Measurements from ENCODE around the gene SMIM44. TPM values are rescaled to one million over a fixed set of nuclear protein-coding genes. Genes with fewer than 3 reads are reported as not detected.
"Not testable (repeated sequence)": the region's sequence is repeated elsewhere in the genome, so short reads cannot be mapped to it uniquely, and the experiment has no call there.

Gene SMIM44
- total RNA-seq, 1 experiment from 2014 or later: not detected

DNA sequence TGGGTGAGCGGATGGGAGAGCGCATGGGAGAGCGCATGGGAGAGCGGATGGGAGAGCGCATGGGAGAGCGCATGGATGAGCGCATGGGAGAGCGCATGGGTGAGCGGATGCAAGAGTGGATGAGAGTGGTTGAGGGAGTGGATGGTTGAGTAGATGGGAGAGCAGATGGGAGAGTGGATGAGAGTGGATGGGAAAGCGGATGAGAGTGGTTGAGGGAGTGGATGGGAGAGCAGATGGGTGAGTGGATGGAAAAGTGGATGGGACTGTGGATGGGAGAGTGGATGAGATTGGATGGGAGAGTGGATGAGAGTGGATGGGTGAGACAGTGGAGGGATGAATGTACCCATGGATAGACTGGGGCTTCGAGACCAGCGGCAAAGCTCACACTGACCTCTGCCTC lies 47.1 kb upstream of the SMIM44 start:
- WGBS (ENCODE audit: extremely low coverage, insufficient read length, low lambda C conversion rate): no CpG with 5 or more reads among the region's 12 CpGs
- Histone ChIP-seq H3T11ph (ENCODE audit: low read length) (no peak overlapping the region), H4K8ac (replicated peaks; ENCODE audit: insufficient read length, low read depth, low read length) (no peak overlapping the region), H3K9ac (ENCODE audit: extremely low read depth, insufficient read length, low read length) (no peak overlapping the region), H2AFZ (ENCODE audit: low read length) (no peak overlapping the region), H2BK20ac (ENCODE audit: low read depth, low read length, poor library complexity, severe bottlenecking) (no peak overlapping the region), H3K79me1 (ENCODE audit: insufficient read depth, low read depth, low read length, poor library complexity, severe bottlenecking) (no peaks in the 10 kb centered on the region), H4K20me1 (ENCODE audit: control insufficient read depth, insufficient read depth, insufficient read length) (no peaks in the 10 kb centered on the region), H2AK5ac (ENCODE audit: insufficient read length, low read length) (no peak overlapping the region), H3K4me2 (ENCODE audit: insufficient read depth, insufficient read length, low read length) (no peak overlapping the region), H4K91ac (ENCODE audit: insufficient read length, low read depth, low read length) (no peak overlapping the region), H3K4me1 (ENCODE audit: insufficient read depth, low read length) (no peaks in the 10 kb centered on the region), H3K9me3 (ENCODE audit: control insufficient read depth, low read depth, low read length) (no peaks in the 10 kb centered on the region), H2BK12ac (ENCODE audit: insufficient read length, low read depth, low read length) (no peak overlapping the region), H3K23ac (ENCODE audit: insufficient read length, low read depth, low read length) (no peak overlapping the region), H2BK15ac (ENCODE audit: low read depth, low read length) (no peak overlapping the region), H2BK5ac (ENCODE audit: insufficient read length, low read length) (no peak overlapping the region), H2BK120ac (ENCODE audit: low read depth, low read length, poor library complexity, severe bottlenecking) (no peak overlapping the region), H3K56ac (ENCODE audit: insufficient read length, low read depth, low read length) (no peak overlapping the region), H4K5ac (ENCODE audit: insufficient read length, low read depth, low read length) (no peak overlapping the region), H3K27me3 (ENCODE audit: insufficient read depth, low read length) (no peaks in the 10 kb centered on the region), H3K27ac (ENCODE audit: insufficient read length, low read depth, low read length) (no peak overlapping the region), H3K23me2 (ENCODE audit: insufficient read length, low read depth, low read length, poor library complexity, severe bottlenecking) (no peaks in the 10 kb centered on the region), H3K14ac (ENCODE audit: insufficient read depth, low read length) (no peak overlapping the region), H3K4ac (ENCODE audit: low read depth, low read length) (no peak overlapping the region), H3K79me2 (ENCODE audit: insufficient read depth, low read length) (no peaks in the 10 kb centered on the region), H3K18ac (ENCODE audit: insufficient read length, low read depth, low read length) (no peak overlapping the region)
- no peak for DNase-seq
- H3K27ac Mint-ChIP-seq: no peak overlapping the region
- no peaks in the 10 kb centered on the region for H3K9me3 Mint-ChIP-seq
- H3K27me3 Mint-ChIP-seq (ENCODE audit: low read depth): no peaks in the 10 kb centered on the region
- TF ChIP-seq, protein P1, sequence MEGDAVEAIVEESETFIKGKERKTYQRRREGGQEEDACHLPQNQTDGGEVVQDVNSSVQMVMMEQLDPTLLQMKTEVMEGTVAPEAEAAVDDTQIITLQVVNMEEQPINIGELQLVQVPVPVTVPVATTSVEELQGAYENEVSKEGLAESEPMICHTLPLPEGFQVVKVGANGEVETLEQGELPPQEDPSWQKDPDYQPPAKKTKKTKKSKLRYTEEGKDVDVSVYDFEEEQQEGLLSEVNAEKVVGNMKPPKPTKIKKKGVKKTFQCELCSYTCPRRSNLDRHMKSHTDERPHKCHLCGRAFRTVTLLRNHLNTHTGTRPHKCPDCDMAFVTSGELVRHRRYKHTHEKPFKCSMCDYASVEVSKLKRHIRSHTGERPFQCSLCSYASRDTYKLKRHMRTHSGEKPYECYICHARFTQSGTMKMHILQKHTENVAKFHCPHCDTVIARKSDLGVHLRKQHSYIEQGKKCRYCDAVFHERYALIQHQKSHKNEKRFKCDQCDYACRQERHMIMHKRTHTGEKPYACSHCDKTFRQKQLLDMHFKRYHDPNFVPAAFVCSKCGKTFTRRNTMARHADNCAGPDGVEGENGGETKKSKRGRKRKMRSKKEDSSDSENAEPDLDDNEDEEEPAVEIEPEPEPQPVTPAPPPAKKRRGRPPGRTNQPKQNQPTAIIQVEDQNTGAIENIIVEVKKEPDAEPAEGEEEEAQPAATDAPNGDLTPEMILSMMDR (conservative IDR thresholded peaks at IDR 0.05): no peak
- H3K4me3 Mint-ChIP-seq: no peak overlapping the region
- peaks cover 17 to 42% (median 40%) of the 10 kb centered on the region in 3 experiments; a peak in 6 of 7 replicates for H3K36me3 Mint-ChIP-seq (ENCODE audit: insufficient read depth in 1 of 3, low read depth in 3 of 3)
- H3K4me1 Mint-ChIP-seq: no peaks in the 10 kb centered on the region

DNA sequence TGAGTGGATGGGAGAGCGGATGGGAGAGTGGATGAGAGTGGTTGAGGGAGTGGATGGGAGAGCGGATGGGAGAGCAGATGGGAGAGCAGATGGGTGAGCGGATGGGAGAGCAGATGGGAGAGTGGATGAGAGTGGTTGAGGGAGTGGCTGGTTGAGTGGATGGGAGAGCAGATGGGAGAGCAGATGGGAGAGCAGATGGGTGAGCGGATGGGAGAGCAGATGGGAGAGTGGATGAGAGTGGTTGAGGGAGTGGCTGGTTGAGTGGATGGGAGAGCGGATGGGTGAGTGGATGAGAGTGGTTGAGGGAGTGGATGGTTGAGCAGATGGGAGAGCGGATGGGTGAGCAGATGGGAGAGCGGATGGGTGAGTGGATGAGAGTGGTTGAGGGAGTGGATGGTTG lies 46.1 kb upstream of the SMIM44 start:
- not testable (repeated sequence) for H2BK20ac ChIP-seq (ENCODE audit: low read depth, low read length, poor library complexity, severe bottlenecking); H4K5ac ChIP-seq (ENCODE audit: insufficient read length, low read depth, low read length); H3K18ac ChIP-seq (ENCODE audit: insufficient read length, low read depth, low read length); H2AFZ ChIP-seq (ENCODE audit: low read length); H3K27ac Mint-ChIP-seq; H2BK120ac ChIP-seq (ENCODE audit: low read depth, low read length, poor library complexity, severe bottlenecking); H4K91ac ChIP-seq (ENCODE audit: insufficient read length, low read depth, low read length); H4K20me1 ChIP-seq (ENCODE audit: control insufficient read depth, insufficient read depth, insufficient read length); H3K4me2 ChIP-seq (ENCODE audit: insufficient read depth, insufficient read length, low read length); H3T11ph ChIP-seq (ENCODE audit: low read length); H3K4ac ChIP-seq (ENCODE audit: low read depth, low read length); H3K79me1 ChIP-seq (ENCODE audit: insufficient read depth, low read depth, low read length, poor library complexity, severe bottlenecking); H3K23me2 ChIP-seq (ENCODE audit: insufficient read length, low read depth, low read length, poor library complexity, severe bottlenecking); H3K27ac ChIP-seq (ENCODE audit: insufficient read length, low read depth, low read length); H3K9me3 ChIP-seq (ENCODE audit: control insufficient read depth, low read depth, low read length); DNase-seq; H3K9ac ChIP-seq (ENCODE audit: extremely low read depth, insufficient read length, low read length); H2AK5ac ChIP-seq (ENCODE audit: insufficient read length, low read length); H2BK5ac ChIP-seq (ENCODE audit: insufficient read length, low read length); H3K4me3 Mint-ChIP-seq; H3K56ac ChIP-seq (ENCODE audit: insufficient read length, low read depth, low read length); H3K4me1 Mint-ChIP-seq; H2BK12ac ChIP-seq (ENCODE audit: insufficient read length, low read depth, low read length); H4K8ac ChIP-seq (replicated peaks; ENCODE audit: insufficient read length, low read depth, low read length); H3K27me3 ChIP-seq (ENCODE audit: insufficient read depth, low read length); H3K14ac ChIP-seq (ENCODE audit: insufficient read depth, low read length); H3K23ac ChIP-seq (ENCODE audit: insufficient read length, low read depth, low read length); H3K79me2 ChIP-seq (ENCODE audit: insufficient read depth, low read length); H3K4me1 ChIP-seq (ENCODE audit: insufficient read depth, low read length); H3K9me3 Mint-ChIP-seq; H2BK15ac ChIP-seq (ENCODE audit: low read depth, low read length); H3K27me3 Mint-ChIP-seq (ENCODE audit: low read depth)
- no CpG with 5 or more reads among the region's 7 CpGs for WGBS (ENCODE audit: extremely low coverage, insufficient read length, low lambda C conversion rate)
- H3K36me3 Mint-ChIP-seq (ENCODE audit: insufficient read depth in 1 of 3, low read depth in 3 of 3): peaks cover 11 to 39% (median 35%) of the 10 kb centered on the region in 3 experiments; a peak in 6 of 7 replicates
